GM19468 (cell line): ENCODE data around the gene COL4A6.

Experiments used
- ATAC-seq: cut with Tn5 transposase; IDR thresholded peaks from one replicate; pipeline ENCODE4 v1.9.1; 2021; ENCODE audit warnings: mild to moderate bottlenecking, moderate library complexity, moderate number of reproducible peaks; ENCODE audit not compliant: unreplicated experiment; ENCODE audit errors: extremely low read depth

COL4A6 gene

DNA sequence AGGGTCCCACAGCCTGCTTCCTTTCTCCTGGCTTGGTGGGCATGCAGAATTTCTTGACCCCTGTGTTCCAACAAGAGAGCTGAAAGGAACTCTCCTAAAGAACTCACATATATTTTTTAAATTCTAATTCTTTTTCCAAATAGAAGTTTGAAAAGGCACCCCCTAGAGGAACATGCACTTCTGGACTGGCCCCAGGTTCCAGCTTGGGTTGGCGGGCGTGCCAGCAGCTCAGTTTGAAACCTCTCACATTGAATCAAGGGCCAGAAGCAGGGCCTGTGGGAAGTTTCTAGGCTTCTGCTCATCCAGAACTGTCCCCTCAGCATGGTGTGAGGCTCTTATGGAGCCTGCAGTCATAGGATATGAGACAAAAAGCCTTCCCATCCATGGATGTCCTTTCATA lies 214.0 kb downstream of the COL4A6 start:
- no peak for ATAC-seq

DNA sequence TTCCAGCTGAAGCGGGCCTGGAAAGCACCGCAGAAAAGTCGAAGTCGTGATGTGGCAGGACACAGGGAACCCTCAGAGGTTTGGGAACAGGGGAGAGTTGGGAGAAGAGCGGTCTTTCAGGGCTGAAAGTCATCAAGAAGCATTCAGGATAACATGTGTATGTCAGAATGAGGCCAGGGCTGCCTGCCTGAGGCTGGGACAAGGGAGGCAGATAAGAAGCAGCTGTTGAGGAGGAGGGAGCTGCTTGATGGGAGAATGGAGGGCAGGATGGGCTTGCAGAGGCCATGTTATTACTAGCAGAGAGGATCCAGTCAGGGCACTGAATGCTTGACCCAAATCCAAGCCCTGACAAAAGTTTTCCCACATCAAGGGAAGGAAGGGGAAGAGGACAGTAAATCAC lies 214.6 kb downstream of the COL4A6 start:
- no peak for ATAC-seq

DNA sequence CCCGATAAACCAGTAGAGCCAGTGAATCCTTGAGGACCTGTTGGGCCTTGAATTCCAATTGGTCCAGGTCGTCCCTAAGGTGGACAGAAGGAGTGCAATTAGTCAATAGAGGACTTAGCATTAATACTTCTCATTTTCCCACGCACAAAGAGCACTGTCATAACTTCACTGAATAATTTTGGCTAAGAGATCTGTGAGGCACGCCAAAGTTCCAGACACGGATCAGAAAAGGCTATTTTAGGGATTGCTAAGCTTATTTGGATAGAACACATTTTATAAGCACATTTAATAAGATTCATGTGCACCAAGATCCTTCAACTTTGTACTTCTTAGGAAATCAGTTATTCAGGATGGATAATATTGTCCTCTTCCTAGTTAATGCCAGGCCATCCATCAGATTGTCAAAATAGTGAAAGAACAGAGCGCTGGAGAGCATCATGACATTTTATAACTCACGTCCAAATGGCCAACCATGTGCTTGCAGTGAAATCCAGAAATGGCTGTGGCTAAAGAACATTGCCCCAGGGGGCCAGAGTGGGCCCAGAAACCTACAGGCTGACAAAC lies 216.8 kb downstream of the COL4A6 start:
- no peak for ATAC-seq

DNA sequence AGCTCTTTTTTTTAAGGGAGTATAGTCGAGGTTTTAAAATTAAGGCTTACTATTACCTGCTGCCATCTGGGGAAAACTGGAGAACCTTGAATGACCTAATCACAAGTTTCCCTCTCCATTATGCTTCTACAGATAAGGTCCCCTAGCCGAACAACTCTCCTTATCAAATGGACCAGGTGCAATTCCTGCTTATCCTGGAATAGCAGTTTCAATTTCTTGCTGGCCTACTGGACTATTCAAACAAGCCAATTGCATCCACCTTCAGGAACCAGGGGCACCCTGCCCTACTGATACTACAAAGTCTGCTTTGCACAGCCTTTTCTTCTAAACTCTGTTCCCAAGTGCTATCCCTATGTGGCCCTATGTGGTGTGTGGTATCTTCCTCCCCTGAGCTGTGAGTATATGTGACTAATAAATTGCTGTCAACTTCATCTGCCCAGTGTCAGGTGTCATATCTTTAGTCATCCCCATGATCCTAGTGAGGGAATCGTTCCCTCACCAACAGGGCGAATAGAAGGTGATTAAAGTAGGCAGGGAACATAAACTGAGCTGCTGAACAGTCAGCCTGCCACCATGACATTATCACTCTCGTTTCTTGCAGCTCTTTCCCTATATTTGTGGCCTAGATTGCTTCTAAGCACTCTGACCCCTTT lies 218.1 kb downstream of the COL4A6 start:
- no peak for ATAC-seq

DNA sequence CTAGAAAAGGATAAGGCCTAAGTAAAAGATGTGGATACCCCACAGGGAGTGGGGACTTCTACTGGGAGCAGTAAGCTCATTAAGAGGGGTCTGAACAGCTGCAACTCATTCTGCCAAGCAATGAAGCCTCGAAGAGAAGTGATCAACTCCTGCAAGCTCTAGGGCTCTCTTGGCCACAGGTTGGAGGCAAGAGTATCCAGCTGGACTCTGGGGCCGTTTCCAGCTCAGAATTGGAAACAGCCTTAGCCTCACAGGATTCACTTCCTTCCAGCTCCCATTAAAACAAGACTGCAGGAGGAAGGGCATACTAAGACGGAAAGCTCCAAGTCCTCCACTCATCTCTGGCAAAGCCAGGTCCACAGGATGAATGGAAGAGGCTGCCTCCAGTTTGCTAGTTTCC lies 220.3 kb downstream of the COL4A6 start:
- ATAC-seq = no peak

DNA sequence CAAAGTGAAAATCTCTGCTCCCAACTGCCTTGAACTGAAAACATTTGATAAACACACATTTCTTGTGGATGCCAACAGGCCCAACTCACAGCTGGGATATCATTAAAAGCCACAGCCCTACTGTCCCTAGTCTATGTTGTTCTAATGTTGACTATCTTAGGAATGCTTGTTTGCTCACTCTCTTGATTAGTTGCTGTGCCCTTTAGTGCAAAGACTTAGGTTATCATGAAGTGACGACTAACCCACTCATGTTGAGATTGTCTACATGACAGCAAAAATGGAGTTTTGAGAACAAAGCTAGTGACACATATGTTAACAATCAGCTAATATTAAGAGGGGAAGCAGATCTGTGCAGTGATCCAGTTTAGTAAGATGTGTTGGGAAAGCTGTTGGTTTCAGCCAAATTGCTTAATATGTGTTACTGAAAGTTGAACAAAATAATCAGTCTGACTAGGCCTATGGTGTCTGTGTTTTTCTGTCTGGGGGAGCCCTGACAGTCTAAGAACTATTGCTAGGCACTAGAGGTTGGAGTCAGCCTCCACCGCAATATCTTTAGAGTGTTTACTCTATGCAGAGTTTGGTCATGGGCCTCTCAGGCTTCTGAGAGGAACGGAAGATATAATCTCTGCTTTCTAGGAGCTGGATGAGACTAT lies 221.2 kb downstream of the COL4A6 start:
- ATAC-seq = no peak

DNA sequence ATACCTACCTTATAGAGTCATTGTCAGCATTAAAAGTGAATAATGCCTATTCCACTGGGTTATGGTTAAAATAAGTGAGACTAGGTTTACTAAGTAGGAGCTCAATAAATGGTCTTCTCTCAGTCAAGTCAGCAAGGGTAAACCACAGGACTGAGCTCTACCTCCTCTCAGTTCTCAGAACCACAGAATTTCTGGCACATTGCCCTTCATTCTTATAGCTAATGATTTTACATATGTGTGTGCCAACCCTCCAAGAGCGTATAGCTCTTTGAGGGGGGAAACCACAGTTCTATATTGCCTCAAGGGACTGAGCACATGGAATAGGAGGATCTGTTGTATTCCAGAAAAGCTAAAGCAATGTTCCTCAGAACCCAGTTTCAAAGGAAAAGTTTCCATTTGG lies 221.8 kb downstream of the COL4A6 start:
- peak; percentile 23 for ATAC-seq

DNA sequence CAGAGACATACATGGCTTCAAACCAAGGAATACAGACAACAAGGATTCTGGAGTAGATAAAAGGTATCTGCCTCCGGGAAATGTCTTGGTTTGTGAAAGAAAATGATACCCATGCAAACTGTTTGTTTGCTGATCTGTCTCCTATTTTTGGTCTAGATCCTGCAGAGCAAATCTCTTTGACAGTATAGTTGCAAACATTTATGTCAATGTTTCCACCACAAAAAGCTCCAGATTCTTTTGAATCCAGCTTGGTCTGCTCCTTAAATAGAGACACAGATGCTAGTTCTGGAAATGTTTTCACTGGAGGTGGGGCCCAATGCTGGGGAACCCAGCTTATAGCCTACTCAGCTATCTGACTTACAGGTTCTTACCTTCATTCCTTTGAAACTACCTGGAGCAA lies 226.9 kb downstream of the COL4A6 start:
- ATAC-seq = no peak

DNA sequence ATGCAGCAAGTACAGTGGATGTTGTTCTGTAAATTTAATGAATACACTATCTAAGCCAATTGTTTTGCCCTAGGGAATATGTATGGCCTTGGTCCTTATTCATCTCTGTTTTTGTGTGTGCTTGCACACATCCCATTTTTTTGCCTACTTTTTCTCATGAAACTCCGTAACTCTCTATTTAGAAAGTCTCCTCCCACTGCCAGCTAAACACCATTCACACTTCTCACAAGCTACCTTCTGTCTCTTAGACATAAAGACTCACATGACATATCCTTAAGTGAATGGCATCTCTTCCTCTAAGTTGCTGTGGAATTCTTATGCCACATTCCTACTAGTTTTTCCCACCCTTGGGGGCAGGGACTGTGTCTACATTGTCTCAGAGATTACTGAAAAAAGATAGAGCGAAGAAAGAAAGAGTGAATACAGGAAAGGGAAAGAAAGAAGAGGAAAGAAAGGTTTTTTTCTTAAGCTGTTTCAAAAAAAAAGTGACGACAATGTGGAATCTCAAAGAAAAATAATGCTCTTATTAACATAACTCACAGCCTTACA lies 229.1 kb downstream of the COL4A6 start:
- ATAC-seq = no peak

DNA sequence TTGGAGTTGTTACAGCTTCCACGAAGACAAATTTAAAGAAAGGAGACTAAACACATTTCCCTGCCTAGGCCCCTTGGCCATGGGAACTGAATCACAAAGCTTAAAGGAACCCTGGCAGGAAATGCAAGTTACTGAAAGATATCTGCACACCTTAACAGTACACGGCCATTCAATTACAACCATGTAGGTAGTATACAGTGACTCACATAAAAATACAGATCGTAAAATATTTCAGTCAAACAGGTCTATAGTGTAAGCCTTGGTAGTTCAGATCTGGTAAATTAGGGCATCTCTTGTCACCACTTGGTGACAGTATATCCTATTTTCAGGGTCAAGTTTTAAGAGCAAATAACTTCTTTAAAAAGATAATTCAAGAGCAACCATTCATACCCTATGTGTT lies 234.7 kb downstream of the COL4A6 start:
- no peak for ATAC-seq

DNA sequence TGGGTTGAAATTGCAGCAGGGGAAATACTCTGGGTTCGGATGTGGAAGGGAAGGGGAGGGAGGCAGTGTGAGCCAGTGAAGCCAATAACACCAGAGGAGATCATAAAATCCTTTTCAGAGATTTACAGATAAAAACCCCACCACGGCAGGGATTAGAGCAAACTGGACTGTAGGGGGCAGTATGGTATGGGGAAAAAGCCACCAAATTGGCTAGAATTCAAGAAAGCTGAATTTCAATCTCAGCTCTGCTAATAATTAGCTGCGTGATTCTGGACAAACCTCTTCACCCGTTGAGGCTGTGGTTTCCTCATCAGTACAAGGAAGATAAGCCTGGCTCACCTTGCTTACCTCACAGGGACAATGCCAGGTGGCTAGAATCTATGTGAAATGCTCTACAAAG lies 238.5 kb downstream of the COL4A6 start:
- no peak for ATAC-seq

DNA sequence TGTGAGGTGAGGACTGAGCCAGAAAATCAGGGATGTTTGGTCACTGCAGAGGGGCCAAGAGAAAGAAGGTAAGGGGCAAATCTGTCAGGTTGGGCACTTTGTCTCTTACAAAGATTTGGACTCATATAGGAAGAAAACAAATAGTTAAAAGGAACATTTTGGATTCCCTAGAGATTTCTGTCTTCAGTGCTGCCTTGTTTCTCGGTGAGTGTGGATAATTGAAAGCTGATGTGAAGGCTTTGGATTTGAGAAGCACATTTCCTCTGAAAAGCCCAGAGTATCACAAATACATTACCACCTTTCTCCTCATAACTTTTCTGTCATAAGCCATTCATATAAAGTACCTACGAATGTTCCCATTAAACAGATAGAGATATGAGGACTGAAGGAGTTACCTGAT lies 239.2 kb downstream of the COL4A6 start:
- no peak for ATAC-seq

DNA sequence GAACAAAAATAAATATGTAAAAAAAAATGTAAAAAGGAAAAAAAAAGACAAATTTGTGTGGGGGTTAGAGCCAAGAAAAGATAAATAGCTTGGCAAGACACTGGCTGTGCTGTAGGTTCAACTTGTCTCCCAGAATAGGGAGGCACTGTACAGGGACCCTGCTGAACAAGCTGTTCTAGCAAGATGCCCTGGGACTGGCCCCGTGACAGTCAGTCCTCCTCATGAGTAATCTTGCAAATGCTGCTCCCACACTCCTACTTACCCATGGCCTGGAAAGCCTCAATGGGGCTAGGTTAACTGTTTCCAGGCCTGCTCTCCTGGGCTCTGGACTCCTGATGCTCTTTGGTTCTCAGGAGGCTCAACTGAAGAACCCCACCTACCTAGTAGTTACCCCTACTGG lies 239.8 kb downstream of the COL4A6 start:
- no peak for ATAC-seq

DNA sequence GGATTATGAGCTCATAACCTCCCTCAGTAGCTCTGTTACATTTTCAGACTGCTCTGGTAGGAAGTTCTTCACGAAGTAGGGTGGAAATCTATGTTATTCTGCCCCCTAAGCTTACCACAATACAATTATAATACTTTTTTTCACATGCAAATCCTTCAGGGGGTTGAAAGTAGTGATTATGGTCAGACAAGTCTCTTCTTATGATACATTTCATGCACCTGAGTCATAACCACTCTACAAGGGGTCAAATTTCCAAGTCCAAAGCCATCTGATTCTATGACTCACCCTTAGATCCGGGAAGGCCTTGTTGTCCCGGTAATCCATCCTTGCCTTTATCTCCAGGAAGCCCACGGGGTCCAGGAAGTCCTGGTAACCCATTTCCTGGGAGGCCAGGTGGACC lies 251.4 kb downstream of the COL4A6 start:
- no peak for ATAC-seq

DNA sequence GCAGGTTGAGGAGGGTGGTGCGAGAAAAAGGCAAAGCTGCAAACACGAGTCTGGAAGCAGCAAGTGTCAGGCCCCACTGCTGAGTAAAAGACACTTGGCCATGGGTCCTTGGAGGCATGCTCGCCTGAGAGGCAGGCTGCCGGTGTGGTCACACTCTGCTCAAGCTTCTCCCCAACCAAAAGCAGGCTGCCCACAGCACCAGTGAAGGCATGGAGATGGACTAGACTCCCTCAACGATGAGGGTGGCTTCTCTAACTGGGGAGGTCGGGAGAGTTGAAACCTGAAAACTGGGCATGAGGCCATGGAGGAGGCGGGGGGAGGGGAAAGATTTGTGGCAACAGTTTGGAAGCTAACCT lies 260.1 kb downstream of the COL4A6 start:
- ATAC-seq = no peak

DNA sequence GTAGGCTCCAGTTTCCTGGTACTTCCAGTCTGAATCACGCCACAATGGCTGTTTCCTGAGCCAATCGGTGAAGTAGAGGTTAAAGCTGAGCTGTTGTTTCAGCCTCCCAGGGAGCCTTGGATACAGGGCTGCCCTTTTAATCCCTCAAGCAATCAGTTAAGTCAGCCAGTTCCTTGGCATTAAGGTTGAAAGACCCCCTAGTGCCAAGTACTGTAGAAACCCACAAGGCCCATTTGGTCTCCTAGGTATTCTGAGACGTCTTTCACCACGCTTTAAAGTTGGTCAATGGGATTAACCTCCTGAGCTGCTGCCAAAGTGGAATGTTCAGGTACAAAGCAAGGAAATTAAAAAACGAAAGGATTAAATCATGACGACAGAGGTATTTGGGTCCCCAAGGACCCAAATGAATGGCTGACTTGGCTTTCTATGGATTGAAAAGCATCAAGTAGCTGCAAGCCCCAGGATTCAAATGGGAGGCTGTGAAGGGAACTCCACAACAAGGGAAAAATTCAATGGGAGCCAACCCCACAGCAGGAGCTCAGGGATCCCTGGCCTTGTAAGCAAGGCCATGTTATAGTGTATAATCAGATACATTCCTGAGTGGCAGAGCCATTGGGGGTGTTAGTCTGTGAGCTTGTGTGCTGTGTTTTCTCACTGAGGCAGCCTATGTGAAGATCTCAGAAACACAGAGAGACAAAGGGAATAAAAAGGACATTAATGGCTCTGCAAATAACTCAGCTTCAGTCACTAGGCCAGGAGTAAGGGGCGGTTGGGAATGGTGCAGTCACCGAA lies 260.7 kb downstream of the COL4A6 start:
- ATAC-seq = no peak

DNA sequence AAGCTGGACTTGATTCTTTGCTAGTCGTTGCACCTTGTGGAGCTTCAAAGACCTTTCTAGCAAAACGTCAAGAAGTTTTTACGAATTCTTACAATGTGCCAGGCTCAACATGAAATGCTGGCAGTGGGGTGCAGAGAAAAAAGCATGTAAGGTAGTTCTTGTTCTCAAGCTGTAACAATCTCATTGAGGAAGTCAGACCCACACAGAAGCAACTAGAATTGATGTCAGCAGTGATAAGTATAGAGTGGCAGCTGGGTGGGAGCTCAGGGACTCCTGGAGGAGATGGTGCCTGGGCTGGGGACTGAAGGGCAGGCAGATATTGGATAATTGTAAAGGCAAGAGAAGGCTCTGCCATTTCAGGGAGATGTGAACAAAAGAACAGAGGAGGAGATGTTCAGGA lies 264.3 kb downstream of the COL4A6 start:
- ATAC-seq = no peak

DNA sequence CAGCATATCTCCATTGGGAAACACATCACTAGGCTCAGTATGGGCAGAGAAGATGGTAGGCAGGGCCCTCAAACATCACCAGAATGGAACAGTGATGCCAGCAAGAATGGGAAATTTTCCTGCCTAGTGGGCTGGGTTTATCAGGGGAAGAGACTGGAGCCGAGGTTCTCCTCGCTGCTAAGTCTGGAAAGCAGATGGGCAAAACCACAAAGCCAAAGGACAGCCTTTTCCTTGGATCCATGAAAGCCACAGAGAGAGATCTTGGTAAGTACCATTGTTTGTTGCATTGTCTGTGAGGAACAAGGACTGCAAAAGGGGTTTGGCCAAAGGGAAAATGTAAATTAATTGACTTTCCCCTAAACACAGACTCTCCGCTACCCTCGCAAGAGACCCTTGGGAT lies 266.6 kb downstream of the COL4A6 start:
- no peak for ATAC-seq

DNA sequence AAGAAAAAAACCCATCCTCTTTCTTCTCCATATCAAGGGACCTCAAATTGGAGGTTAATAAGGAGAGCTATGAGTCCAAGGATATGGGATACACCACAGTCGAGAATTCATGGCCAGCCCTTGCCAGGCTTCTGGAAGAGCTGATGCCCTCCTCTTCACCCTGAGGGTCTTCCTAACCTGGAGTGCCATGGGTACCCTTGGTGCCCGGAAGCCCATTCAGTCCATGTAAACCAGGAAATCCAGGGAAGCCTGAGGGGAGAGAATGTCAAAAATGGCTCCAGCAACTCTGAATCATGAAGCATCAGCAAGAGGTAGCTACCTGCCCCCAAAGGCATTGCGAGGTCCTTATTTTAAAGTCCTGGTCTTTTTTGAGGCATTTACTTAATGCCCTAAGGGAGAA lies 268.5 kb downstream of the COL4A6 start:
- no peak for ATAC-seq

DNA sequence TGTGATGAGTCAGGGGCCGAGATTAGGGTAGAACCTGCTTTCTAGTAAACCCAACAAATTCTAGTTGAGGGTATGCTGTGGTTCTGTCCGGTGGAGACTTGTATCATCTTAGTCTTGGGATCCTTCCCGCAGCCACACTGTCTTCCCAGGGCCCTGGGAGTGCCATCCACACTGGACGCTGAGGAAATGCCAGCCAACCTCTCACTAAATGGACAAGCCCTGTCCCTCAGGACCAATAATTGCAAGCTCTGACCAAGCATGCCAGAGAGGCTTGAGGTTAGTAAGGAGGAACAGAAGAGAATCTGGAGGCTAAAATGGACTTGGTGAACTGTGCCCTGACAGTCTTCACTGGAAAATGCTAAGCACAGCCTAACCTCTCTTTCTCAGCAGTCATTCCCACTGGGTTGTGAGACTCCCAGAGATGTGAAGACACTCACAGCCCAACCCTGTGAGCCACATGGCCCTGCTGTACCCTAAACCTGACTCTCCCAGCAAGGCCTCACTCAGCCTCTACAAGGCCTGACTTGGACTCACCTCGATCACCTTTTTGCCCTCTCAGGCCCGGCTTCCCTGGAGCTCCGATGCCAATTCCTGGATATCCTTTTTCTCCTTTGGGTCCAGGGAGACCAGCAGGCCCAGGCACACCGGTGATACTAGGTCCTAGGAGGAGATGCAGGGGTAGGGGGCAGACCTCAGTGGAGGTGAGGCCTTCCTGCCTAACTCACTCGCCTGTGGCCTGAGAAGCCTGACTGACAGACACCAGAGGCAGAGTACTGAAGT lies 269.1 kb downstream of the COL4A6 start:
- ATAC-seq = no peak
